NCI-H146 treated with DMSO at 0.1 percent for 48 hours (cell line): ENCODE results near the gene BCAS3.
"Not testable (repeated sequence)": the region's sequence is repeated elsewhere in the genome, so short reads cannot be mapped to it uniquely, and the experiment has no call there.

Source experiments
- DNase-seq: peaks from one replicate; lab custom pipeline; 2025; ENCODE audit not compliant: unreplicated experiment; lab: John Stamatoyannopoulos, UW

The BCAS3 gene

DNA sequence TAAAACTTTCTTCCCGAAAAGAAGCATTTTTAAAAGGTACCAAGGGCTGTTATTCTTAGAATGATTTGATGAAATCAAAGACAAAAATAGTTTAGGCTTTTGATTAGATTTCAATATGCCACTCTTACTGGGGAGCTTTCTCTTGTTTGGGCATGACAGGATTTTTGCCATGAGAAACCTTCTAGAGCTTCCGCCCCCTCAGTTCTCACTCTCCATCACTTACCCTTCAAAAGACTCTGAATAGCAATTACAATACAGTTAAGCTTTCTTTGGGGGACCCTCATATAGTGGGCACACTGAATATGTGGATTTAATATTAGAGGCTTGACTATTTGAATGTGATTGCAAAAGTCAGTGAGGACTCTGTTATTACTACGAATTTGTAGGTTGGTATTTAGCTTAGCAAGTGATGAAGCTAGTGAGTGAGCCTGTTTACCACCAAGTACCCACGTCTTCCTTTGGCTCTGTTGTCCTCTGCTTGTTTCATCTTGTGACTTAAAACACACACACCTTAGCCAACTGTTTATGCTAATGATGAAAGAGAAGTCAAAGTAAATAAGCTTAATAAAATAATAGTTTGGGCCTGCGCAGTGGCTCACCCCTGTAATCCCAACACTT lies 563.3 kb downstream of the BCAS3 start:
- no peak for DNase-seq

- DNase-seq: not testable (repeated sequence)
These were observed 567.3 kb downstream of the BCAS3 start for GRCh38 chr17:61244988-61245387.

GRCh38 chr17:61245706-61246135 lies 568.1 kb downstream of the BCAS3 start:
- DNase-seq: no peak

- DNase-seq: no peak
These were observed 569.8 kb downstream of the BCAS3 start for GRCh38 chr17:61247439-61247838.

DNA sequence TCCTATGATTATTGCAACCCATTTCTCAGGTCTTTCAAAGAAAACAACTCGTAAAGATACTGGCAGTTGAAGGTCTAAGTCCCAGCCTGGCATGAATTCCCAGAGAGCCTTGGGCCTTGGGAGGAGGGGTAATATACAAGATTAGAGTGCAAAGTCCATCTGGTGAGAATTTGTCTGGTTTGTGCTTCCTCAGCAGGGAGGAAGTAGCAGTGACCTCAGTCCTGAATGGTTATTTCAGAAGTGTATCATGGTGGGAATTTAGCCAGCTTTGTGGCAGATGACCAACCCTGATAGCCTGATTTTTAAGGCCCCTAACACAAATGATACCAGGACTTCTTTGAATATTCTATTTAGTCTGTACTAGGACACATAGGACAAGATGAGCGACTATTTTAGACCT lies 570.7 kb downstream of the BCAS3 start:
- no peak for DNase-seq

DNA sequence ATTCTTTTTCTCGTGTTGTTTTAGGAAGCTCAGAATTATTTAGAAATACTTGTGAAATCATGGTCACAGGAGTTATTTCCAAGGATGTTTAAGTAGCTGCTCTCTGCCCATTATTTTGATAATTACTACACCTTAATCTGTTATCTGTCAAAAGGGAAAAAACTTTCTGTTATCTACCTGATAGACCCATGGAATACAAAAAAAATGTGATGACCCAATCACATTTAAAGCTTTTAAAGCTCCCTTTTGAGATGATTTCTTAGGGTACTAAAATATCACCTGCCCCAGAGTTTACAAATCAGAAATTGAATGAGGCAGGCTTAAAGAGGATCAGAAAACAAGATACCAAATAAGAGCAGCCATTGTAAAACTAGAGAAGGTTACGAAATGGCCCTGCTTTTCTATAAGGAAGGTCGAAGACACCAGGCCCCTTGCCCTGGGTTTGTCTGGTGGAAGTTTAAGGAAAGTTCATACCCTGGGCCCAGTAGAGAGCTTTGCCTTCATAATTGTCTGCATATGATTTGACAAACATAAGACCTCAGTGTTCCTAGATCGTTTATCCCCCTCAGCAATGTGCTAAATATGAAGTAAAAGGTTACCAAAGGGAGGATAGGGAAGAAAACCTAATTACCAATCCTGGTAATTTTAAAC lies 572.1 kb downstream of the BCAS3 start:
- no peak for DNase-seq

GRCh38 chr17:61250335-61250890 lies 572.8 kb downstream of the BCAS3 start:
- no peak for DNase-seq

- DNase-seq: no peak
These were observed 574.6 kb downstream of the BCAS3 start for GRCh38 chr17:61251939-61252865.

DNA sequence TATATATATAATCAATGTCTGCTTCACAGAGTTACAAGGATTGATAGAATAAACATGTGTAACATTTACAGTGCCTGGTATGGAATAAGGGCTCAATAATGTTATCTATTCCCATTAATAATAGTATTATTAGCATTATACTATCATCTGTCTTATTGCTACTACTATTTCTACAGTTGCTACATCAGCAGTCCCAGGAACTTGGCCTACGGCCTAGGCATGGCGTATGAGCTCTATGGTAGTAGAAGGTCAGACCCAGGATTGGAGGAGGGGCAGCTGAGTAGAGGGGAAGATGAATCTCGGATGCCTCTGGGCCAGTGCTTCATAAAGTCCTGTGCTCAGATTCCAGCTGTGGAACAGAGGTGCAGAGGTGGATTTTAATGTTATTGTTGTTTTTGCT lies 575.7 kb downstream of the BCAS3 start:
- no peak for DNase-seq

DNA sequence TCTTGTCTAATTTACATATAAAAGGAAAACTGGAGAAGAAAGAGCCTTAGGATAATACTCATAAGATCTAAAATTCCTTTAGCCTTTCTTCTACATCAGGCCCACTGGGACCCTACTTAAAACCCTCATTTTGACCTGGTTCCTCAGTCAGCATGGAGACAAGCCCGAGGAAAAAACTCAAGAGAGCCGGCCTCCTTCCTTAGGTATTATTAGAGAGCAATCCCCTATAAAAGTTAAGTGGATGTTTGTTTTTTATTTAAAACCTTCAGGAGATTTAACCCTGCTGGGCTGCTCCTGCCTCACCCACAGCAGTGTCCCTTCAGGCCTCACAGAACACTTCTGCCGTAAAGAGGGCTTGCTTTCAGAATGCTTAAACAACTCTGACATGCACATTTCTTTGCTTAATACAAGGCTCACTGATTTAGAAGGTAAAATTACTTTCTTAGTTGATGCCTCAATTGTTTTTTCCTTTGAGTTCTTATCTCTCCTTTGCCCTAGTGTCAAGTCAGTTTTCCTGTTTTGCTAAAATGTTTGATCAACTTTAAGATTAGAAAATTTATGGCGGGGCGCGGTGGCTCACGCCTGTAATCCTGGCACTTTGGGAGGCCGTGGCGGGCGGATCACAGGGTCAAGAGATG lies 576.4 kb downstream of the BCAS3 start:
- DNase-seq: no peak

- no peak for DNase-seq
These were observed 577.3 kb downstream of the BCAS3 start for GRCh38 chr17:61254904-61255303.

- DNase-seq: no peak
These were observed 578.0 kb downstream of the BCAS3 start for GRCh38 chr17:61255647-61256046.

DNA sequence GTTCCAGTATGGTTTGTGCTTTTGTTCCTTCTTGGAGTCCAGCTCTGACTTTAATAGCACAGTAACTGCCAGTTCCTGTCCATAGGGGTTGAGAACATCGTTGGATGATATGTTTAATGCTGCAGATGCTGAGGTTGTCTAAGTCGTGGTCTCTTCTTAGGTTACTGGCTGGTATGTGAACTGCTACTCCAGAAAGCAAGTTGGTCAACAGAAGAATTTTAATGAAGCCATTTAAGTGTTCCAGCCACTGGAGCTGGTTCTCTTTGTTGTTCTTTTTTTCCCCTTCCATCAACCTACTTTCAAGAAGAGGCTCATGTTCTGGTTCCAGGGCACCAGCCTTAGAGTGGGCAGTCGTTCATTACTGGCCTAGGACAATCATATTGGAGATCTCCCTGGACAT lies 581.7 kb downstream of the BCAS3 start:
- no peak for DNase-seq

- DNase-seq: no peak
These were observed 582.6 kb downstream of the BCAS3 start for GRCh38 chr17:61260071-61260797.

DNA sequence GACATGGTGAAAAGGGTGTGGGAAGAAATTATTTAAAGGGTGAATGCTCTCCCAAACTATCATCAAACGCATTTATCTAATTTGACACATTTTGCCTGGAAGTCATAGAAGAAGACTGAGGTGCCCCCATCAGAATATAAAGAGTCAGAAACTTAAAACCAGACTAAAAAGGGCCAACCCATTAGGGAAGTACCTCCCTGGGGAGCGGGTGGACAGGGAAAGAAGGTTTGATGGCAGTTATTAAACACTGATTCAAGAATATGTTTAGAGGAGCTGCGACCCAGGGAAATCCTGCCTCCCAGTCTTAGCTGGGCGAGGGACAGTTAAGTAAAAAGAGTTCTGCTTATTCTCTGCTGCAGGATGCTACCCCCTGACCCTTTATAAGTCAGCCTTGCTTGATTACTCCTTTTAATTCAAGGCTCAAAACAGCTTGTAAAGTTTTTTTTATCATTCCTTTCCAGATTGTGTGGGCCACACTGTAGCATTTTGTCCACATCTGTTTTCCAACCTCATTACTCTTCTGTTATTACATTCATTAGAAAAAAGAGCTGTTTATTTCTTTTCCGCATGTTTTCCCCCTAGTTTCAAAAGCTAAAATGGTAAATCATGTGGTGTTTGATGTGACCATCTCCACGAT lies 583.5 kb downstream of the BCAS3 start:
- DNase-seq: no peak

- DNase-seq: no peak
These were observed 587.7 kb downstream of the BCAS3 start for GRCh38 chr17:61265397-61265796.

DNA sequence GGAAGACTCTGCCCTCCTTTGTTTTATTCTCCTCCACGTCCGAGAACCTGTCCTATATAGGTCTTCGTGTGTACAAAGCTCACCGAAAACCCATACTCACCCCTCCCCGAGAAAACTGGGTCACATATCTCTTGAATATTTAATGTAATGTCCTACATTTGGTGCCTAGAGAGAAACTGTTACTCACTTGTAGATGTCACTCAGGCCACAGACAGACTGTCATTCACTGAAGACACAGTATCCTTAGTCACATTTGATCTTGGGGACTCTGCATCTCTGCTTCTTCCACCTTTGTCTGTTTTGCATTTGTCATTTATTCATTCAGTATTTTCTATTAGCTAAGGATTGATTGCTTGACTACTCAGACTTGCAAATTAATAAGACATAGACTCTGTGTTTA lies 590.2 kb downstream of the BCAS3 start:
- no peak for DNase-seq

DNA sequence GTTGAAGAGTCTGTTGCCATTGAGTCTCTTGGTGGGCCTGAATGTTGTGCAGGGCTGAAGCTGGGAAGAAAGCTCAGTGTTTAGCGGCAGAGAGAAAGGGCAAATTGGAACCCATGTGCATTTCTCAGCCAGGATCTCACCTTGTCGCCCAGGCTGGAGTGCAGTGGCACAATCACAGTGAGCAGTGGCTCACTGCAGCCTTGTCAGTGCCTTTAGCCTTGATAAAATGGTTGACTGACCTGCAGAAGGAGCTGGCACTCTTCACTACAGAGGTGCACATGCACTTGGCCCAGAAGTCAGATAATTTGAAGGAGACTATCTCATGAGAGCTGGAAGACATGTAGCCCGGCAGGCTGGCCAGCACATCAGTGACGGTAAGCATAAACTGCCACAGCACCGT lies 597.7 kb downstream of the BCAS3 start:
- no peak for DNase-seq

- no peak for DNase-seq
These were observed 599.2 kb downstream of the BCAS3 start for GRCh38 chr17:61276806-61277205.
